ENCODE measurements around the gene LY86.

Gene LY86

GRCh38 chr6:6700407-6701270 lies 112.1 kb downstream of the LY86 start:
- DNase-seq (ENCODE audit: insufficient read length, low spot score) (no peak), FAIRE-seq (no peak)
- TF ChIP-seq POU2F2 (IDR thresholded peaks at IDR 0.05; ENCODE audit: low read depth, low read length) (no peak), PAX5 (IDR thresholded peaks at IDR 0.05; ENCODE audit: insufficient read depth, low read length, severe bottlenecking) (no peak), TAF1 (IDR thresholded peaks at IDR 0.05; ENCODE audit: low read depth, low read length) (no peak), POLR2AphosphoS5 (IDR thresholded peaks at IDR 0.05; ENCODE audit: low read depth, low read length) (no peak), SPI1 (IDR thresholded peaks at IDR 0.05; ENCODE audit: low read depth, low read length) (no peak), POLR2A (IDR thresholded peaks at IDR 0.05; ENCODE audit: low read depth, low read length) (no peak)

- FAIRE-seq = no peak
- TF ChIP-seq TAF1 (IDR thresholded peaks at IDR 0.05; ENCODE audit: low read depth, low read length) = no peak
- DNase-seq (ENCODE audit: insufficient read length, low spot score) = no peak
Measured at GRCh38 chr6:6701864-6702263, 113.3 kb downstream of the LY86 start.

DNA sequence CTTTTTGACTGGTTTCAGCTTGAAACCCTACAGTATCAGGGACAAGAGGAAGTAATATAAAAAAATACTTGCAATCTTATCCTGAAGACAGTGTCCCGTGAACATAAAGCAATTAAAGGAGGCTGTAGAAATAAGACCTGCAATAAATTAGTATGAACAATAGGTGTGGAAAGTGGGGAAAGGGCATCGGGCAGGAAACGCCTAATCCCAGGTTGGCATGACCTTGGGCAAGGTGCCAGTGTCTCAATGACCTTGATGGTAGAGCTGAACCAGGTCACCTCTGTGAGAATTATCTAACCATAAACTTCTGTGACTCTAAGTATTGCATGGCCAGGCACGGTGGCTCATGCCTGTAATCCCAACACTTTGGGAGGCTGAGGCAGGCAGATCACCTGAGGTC lies 115.2 kb downstream of the LY86 start:
- FAIRE-seq = no peak
- no peak for DNase-seq (ENCODE audit: insufficient read length, low spot score)
- TF ChIP-seq POU2F2 (IDR thresholded peaks at IDR 0.05; ENCODE audit: low read depth, low read length) (no peak), POLR2AphosphoS5 (IDR thresholded peaks at IDR 0.05; ENCODE audit: low read depth, low read length) (no peak), SPI1 (IDR thresholded peaks at IDR 0.05; ENCODE audit: low read depth, low read length) (no peak), TAF1 (IDR thresholded peaks at IDR 0.05; ENCODE audit: low read depth, low read length) (no peak), PAX5 (IDR thresholded peaks at IDR 0.05; ENCODE audit: insufficient read depth, low read length, severe bottlenecking) (no peak), POLR2A (IDR thresholded peaks at IDR 0.05; ENCODE audit: low read depth, low read length) (no peak)
